ENCODE results near the gene BAHCC1. TPM values are rescaled to one million over a fixed set of nuclear protein-coding genes. Genes with fewer than 3 reads are reported as not detected.
A peak's percentile ranks its signal among the peaks of the same experiment; 100 is the strongest.

BAHCC1 gene
- polyA plus RNA-seq, 3 donors from 2014 or later: 0.02 TPM; not detected in 2

DNA sequence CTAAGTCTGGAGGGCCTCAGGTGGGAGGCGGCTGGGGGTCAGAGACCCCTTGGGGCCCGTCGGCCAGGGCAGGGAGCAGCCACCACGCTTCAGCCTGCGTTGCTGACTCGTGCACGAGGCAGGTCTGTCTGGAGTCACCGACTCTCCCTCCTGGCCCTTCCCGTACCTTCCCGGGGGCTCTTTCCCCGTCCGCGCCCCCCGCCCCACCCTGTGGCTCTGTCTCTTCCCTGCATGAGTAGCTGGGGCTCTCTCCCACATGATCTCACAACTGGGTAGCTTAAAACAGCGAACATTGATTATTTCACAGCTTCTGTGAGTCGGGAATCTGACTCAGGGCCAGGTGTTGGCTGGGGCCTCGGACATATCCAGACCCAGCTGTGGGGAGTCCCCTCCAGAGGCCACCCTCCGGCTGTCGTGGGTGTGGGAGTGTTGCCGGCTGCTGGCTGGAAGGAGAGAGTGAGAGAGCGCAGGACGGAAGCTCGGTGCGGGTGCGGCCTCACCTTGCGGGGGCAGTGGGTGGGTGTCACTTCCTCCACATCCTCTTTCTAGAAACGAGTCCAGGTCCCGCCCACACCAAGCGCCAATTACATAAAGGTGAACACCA, 17.3 kb downstream of the BAHCC1 start:
- DNase-seq: peak; percentile 76 to 78 (median 76)
- no peaks in the 10 kb centered on the region for H3K36me3 Mint-ChIP-seq
- H3K27me3 Mint-ChIP-seq (ENCODE audit: low read depth in 3 of 3): peaks cover 4 to 13% (median 12%) of the 10 kb centered on the region in 3 donors
- peak overlapping the region in 1 of 6 donors; percentile 20 for H3K27ac Mint-ChIP-seq
- H3K4me3 Mint-ChIP-seq: peak overlapping the region; percentile 72 to 82 (median 76)
- H3K4me1 Mint-ChIP-seq: peaks cover 10 to 15% of the 10 kb centered on the region in 2 donors
- H3K9me3 Mint-ChIP-seq: no peaks in the 10 kb centered on the region

DNA sequence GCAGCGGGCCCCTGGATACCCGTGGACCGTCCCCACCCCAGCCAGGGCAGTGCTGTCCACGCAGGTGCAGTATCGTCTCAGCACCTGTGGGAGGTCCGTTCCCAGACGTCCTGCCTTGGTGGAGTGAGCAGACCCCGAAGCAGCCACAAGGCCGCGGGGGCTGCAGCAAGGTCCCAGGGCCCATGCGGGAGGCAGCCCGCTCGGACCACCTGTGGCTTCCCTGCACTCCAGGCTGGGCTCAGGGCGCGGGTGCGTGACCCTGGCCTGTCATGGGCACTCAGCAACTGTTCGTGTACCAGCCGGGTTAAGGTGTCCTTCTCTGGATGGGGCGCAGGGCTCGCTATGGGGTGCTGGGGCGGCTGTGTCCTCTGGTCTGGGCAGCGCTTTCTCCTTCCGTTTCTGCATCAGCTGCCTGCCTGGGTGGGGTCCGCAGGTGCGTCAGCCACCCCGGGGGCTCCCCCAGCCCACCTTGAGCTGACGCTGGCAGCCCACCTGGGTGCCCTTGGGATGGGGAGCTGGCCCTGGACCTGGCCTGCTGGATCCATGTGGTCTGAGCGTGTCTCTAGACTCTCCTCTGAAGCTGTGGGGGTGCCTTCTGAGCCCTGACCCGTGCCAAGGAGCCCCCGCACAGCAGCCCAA, 18.4 kb downstream of the BAHCC1 start:
- H3K27me3 Mint-ChIP-seq (ENCODE audit: low read depth in 3 of 3): peaks cover 4 to 12% (median 12%) of the 10 kb centered on the region in 3 donors
- peak overlapping the region in 1 of 5 donors; percentile 25 for H3K4me3 Mint-ChIP-seq
- no peak for DNase-seq
- H3K36me3 Mint-ChIP-seq: no peaks in the 10 kb centered on the region
- no peaks in the 10 kb centered on the region for H3K9me3 Mint-ChIP-seq
- peaks cover 10 to 15% of the 10 kb centered on the region in 2 donors for H3K4me1 Mint-ChIP-seq
- no peak overlapping the region for H3K27ac Mint-ChIP-seq

DNA sequence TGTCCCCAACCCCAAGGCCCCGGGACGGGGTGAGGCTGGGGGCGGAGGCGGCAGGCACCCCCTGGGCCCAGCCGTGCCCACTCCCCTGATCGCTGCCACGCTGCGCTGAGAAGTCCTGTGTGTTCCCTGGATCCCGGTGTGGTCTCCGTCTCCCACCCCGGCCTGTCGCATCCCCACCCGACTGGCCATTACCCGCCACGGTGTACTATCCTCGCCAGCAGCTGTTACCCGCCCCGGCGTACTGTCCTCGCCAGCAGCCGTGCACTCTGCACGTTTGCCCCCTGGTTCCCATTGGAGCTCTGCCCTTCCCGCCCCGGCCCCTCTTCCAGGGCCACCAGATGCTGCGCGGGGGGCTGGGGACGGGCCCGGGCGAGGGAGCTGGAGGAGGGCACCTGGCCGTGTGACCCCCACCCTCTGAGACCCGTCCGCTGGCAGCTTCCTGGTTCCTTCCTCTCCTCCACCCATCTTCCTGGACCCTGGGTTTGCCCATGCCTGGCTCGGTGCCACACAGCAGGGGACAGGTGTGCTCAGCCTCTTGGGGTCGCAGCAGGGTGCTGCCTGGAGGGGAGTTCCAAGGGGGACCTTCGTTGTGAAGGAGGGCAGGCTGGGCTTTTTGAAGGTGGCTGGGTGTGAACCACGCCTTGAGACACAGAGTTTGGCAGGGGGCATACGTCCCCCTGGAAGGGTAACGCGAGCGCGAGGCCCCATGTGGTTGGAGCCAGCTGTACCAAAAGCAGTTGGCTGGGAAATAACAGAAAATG, 19.7 kb downstream of the BAHCC1 start:
- DNase-seq: no peak
- no peak overlapping the region for H3K4me3 Mint-ChIP-seq

DNA sequence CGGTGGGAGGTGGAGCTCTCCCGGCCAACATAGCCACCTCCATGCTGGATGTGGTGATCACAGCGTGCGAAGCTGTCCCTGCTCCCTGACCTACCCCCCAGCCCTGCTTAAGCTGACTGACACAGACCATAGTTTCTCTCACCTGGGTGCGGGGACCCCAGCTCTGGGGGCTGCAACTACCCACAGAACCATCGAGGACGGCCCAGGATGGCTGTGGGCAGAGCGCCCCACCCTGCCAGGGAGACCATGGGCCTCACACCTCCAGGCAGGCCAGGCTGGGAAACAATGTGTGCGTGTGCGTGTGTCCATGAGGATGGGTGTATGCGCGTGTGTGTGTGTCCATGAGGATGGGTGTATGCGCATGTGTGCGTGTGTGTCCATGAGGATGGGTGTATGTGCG, 20.4 kb downstream of the BAHCC1 start:
- H3K36me3 Mint-ChIP-seq: no peaks in the 10 kb centered on the region
- DNase-seq: no peak
- H3K4me1 Mint-ChIP-seq: peaks cover 10 to 15% of the 10 kb centered on the region in 2 donors
- no peak overlapping the region for H3K27ac Mint-ChIP-seq
- H3K4me3 Mint-ChIP-seq: peak overlapping the region in 1 of 5 donors; percentile 15
- no peaks in the 10 kb centered on the region for H3K9me3 Mint-ChIP-seq
- peaks cover 3 to 11% (median 11%) of the 10 kb centered on the region in 3 donors for H3K27me3 Mint-ChIP-seq (ENCODE audit: low read depth in 3 of 3)

More for the DNA sequence above, 19.7 kb downstream of the BAHCC1 start:
- H3K36me3 Mint-ChIP-seq: no peaks in the 10 kb centered on the region
- H3K27ac Mint-ChIP-seq: no peak overlapping the region
- H3K9me3 Mint-ChIP-seq: no peaks in the 10 kb centered on the region
- H3K27me3 Mint-ChIP-seq (ENCODE audit: low read depth in 3 of 3): peaks cover 3 to 11% (median 10%) of the 10 kb centered on the region in 3 donors
- H3K4me1 Mint-ChIP-seq: peaks cover 10 to 15% of the 10 kb centered on the region in 2 donors

DNA sequence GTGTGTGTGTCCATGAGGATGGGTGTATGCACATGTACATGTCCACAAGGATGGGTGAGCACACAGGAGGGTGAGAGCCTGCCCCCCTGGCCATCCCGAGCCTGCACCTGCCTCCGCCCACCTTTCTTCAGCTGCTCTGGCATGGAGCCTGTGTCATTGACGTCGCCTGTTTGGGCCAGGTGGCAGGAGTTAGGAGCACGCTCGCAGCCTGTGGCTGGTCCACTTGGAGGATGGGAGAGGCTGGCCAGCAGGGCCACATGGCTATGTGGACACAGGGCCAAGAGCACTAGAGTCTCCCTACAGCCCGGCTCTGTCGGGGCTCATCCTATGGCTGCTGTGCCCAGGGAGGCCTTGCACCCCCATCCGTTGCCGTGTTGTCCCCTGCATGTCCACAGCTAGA, 21.4 kb downstream of the BAHCC1 start:
- no peak overlapping the region for H3K4me3 Mint-ChIP-seq
- DNase-seq: no peak
- no peaks in the 10 kb centered on the region for H3K9me3 Mint-ChIP-seq
- H3K36me3 Mint-ChIP-seq: no peaks in the 10 kb centered on the region
- H3K27ac Mint-ChIP-seq: no peak overlapping the region
- peaks cover 3 to 10% (median 9%) of the 10 kb centered on the region in 3 donors for H3K27me3 Mint-ChIP-seq (ENCODE audit: low read depth in 3 of 3)
- peaks cover 10 to 12% of the 10 kb centered on the region in 2 donors for H3K4me1 Mint-ChIP-seq

DNA sequence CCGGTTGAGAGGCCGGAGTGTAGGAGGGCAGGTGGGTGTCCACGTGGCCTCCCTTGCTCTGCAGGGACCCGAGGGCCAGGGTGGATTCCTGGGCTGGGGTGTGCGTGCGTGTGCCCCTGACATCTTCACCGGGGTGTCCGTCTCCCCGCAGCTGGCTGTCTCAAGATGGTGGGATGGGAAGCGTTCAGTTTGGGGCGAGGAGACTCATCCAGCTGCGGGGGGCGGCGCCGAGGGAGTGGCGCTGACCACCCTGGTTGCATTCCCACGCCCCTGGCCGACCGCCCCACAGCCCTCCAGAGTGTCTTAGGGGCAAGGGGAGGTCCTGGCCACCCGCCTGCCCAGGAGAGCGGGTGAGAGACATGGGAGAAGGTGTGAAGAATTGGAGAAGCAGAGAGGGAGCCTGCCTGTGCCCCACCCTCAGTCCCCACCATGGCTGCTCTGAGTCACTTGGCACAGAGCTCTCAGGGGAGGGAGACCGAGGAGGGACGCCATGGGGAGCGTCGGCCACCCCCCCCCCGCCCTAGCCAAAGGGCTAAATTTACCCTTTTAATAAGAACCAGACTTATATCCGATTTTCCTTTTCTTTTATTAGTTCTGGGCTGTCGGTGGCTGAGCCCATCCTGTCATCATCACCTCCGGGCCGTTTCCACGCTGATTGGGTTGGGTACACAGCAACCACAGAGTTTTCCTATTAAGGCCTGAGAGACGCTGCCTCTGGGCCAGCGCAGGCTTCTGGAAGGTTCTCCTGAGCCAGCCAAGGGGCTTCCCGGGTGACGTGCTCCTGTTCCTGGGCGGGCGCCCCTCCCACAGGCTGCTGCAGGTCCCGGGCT, 22.0 kb downstream of the BAHCC1 start:
- H3K4me3 Mint-ChIP-seq: no peak overlapping the region
- H3K27ac Mint-ChIP-seq: no peak overlapping the region
- H3K4me1 Mint-ChIP-seq: peaks cover 9 to 12% of the 10 kb centered on the region in 2 donors
- DNase-seq: no peak
- peaks cover 3 to 11% (median 10%) of the 10 kb centered on the region in 3 donors for H3K27me3 Mint-ChIP-seq (ENCODE audit: low read depth in 3 of 3)
- no peaks in the 10 kb centered on the region for H3K9me3 Mint-ChIP-seq
- H3K36me3 Mint-ChIP-seq: no peaks in the 10 kb centered on the region

DNA sequence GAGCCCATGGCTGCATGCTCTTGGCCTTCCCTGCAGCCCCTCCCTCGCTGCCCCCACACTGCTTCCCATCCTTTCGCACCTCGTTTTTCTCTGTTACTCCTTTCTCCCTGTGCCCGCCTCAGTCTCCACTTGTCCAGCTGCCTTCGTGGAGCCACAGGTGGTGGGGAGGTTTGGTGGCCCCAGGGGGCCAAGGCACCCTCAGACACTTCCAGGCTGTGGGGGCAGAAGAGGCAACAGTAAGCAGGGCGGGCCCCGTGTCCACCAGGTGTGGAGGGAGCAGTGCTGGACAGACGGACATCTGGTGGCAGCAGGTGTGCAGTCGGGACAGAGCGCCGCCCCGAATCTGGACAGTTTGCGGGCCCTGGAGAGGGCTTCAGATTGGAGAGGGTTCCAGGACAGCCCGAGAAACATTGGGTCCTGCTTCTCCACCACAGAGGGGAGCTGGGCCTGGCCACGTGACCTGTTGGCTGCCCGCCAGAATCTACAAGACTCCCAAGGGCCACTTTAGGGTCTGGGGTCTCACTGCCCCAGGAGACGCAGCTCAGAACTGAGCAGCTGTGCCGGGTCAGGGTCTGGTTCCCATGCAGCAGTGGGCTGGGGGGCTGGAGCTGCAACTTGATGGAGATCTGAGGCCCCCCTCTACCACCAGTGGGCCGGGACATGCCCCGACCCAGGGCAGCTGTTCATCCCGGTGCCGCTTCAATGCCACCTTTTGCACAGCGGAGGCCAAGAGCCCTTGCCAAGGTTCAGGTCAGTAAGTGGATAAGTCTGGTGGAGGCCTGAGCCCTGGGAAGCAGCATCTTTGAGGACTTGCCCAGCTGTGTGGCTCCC, 22.8 kb downstream of the BAHCC1 start:
- Mint-ChIP-seq H3K4me1 (peaks cover under 1 to 7% of the 10 kb centered on the region in 2 donors), H3K4me3 (no peak overlapping the region), H3K36me3 (no peaks in the 10 kb centered on the region), H3K27ac (no peak overlapping the region), H3K9me3 (no peaks in the 10 kb centered on the region), H3K27me3 (ENCODE audit: low read depth in 3 of 3) (peaks cover 0 to 12% (median 9%) of the 10 kb centered on the region in 3 donors)
- no peak for DNase-seq

DNA sequence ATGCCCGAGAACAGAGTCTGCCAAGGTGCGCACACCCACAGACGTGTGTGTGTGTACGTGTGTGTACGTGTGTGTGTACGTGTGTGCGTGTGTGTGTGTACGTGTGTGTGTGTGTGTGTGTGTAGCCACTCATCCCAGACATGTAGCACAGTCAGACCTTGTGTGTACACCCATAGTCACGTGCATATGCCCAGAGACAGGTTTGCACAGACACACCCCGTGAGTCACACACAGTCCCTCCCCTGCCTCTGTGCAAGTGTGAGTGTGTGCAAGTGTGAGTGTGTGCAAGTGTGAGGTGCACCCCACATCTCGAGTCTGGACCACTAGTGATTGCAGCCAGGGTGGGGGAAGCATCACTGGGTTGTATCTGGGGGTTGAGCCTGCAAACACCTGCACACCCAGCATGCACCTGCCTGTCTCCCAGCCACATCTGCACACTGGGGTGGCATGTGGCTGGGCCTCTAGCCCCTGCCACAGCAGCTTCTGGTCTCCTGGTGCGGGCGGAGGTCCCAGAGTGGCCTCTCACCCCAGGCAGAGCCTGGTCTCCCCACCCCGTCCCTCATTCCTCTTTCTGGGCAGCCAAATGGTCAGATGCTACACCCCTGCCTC, 23.6 kb downstream of the BAHCC1 start:
- peaks cover 0 to 17% (median 9%) of the 10 kb centered on the region in 3 donors for H3K27me3 Mint-ChIP-seq (ENCODE audit: low read depth in 3 of 3)
- H3K4me1 Mint-ChIP-seq: peaks cover 0 to 3% of the 10 kb centered on the region in 2 donors
- no peak overlapping the region for H3K4me3 Mint-ChIP-seq
- H3K9me3 Mint-ChIP-seq: no peaks in the 10 kb centered on the region
- DNase-seq: no peak
- H3K36me3 Mint-ChIP-seq: no peaks in the 10 kb centered on the region
- no peak overlapping the region for H3K27ac Mint-ChIP-seq

DNA sequence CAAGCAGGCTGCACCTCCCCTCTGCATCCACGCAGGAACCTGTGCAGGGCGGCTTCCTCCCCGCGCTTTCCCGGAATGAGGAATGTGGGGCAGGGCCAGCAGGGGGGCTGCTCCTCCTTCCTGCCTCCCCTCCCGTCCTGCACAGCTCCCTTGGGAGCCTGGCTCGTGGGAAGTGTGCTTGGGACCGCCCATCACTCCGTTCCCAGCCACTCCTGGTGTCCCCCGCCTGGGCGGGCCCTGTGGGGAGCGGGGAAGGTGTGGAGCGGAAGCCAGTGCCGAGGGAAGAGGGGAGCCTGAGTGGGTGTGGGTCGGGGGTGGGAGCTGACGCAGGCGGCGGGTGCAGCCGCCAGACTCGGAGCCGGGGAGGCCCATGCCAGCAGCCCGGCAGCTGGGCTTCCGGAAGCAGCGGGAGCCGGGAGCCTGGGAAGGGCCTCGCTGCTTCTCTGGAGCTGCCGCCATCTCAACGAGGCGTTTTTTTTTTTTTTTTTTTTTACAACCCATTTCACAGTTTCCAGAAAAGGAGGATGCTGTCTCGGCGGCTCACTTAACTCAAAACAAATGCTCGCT, 24.1 kb downstream of the BAHCC1 start:
- H3K9me3 Mint-ChIP-seq: no peaks in the 10 kb centered on the region
- DNase-seq: no peak
- peaks cover 0 to 17% (median 9%) of the 10 kb centered on the region in 3 donors for H3K27me3 Mint-ChIP-seq (ENCODE audit: low read depth in 3 of 3)
- no peak overlapping the region for H3K27ac Mint-ChIP-seq
- H3K4me1 Mint-ChIP-seq: peaks cover 0 to 3% of the 10 kb centered on the region in 2 donors
- H3K36me3 Mint-ChIP-seq: no peaks in the 10 kb centered on the region
- no peak overlapping the region for H3K4me3 Mint-ChIP-seq

DNA sequence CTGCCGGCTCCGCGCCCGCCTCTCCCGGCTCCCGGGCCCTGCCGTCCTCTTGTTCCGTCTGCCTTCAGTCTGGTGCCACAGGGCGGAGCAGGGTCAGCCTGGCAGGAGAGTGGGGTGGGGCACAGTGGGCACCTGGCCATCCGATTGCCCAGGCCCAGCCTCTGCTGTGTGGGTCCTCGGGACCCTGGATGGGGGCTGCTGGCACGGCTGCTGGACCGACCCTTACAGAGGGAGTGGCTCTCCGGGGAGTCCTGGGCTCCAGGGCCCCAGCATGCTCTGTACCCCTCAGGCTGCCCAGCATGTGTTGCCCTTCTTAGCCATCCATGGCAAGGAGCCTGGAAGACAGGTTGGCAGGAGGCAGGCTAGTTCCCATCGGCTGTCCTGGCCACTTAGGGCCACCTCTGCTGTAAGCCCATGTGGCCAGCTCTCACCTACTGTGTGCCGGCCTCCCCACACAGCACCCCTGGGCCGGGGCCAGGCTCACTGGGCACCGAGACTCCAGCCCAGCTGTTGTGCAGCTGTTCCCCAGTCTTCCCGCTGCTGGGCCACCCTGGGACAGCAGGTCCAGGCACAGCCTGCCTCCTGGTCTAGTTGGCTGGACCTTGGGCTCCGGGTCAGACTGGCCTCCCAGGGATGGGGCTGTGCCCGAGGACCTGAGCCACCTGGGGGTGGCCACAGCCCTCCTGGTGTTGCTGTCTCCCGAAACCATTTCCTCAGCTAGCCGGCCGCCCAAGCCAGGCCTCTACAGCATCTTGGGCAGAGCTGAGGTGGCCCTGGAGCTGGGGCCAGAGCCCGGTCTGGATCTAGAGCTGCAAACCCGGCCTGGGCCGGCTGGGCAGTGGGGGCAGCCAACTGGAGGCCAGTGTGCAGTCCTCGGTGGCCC, 24.9 kb downstream of the BAHCC1 start:
- DNase-seq: no peak
- Mint-ChIP-seq H3K36me3 (no peaks in the 10 kb centered on the region), H3K4me1 (peaks cover 0 to 3% of the 10 kb centered on the region in 2 donors), H3K27ac (no peak overlapping the region), H3K4me3 (no peak overlapping the region), H3K9me3 (no peaks in the 10 kb centered on the region), H3K27me3 (ENCODE audit: low read depth in 3 of 3) (peaks cover 0 to 17% (median 9%) of the 10 kb centered on the region in 3 donors)

DNA sequence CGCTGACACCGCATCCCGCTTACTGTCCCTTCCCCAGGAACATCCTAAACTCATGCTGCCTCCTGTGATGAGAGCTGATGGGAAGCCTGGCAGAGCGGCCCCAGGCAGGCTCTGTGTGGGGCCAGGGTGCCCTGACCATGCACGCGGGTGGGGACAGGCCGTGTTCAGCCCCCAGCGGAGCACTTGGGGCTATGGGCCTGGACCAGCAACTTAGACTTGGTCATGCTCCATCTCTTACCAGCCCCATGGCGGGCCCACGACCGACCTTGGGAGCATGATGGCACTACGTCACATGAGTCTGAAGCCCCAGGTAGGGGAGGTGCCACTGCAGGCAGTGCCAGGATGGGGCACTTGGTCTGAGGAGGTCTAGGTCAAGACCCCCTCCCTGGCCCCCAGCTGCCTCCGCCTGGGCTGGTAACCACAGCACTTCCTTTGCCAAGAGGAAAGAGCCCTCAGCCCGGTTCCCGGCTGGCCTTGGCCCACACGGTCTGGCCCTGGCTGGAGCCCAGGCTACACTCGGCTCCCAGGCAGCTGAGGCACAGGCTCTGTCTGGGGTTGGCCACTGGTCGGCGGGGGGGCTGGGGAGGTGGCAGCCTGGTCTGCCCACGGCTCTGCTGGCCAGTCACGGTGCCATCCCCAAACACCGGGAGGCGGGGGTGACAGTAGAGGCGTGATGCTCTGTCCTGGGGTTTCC, 25.7 kb downstream of the BAHCC1 start:
- Mint-ChIP-seq H3K4me1 (peaks cover 0 to 2% of the 10 kb centered on the region in 2 donors), H3K36me3 (no peaks in the 10 kb centered on the region), H3K27me3 (ENCODE audit: low read depth in 3 of 3) (peaks cover 0 to 16% (median 9%) of the 10 kb centered on the region in 3 donors), H3K9me3 (no peaks in the 10 kb centered on the region), H3K4me3 (no peak overlapping the region), H3K27ac (no peak overlapping the region)
- no peak for DNase-seq

Data from immature natural killer cell (primary cell).